HG03378 (cell line): ENCODE data around the gene PFN3.

Source experiments
- ATAC-seq: cut with Tn5 transposase; IDR thresholded peaks from one replicate; pipeline ENCODE4 v1.9.1; 2021; ENCODE audit warnings: mild to moderate bottlenecking, moderate library complexity; ENCODE audit not compliant: unreplicated experiment

The PFN3 gene

GRCh38 chr5:177399997-177400868, at the start of gene PFN3:
Gene PFN3, minus strand, starts transcription at chr5:177400661. Its CDS starts 85 bp downstream, at chr5:177400576.
- ATAC-seq = no peak

DNA sequence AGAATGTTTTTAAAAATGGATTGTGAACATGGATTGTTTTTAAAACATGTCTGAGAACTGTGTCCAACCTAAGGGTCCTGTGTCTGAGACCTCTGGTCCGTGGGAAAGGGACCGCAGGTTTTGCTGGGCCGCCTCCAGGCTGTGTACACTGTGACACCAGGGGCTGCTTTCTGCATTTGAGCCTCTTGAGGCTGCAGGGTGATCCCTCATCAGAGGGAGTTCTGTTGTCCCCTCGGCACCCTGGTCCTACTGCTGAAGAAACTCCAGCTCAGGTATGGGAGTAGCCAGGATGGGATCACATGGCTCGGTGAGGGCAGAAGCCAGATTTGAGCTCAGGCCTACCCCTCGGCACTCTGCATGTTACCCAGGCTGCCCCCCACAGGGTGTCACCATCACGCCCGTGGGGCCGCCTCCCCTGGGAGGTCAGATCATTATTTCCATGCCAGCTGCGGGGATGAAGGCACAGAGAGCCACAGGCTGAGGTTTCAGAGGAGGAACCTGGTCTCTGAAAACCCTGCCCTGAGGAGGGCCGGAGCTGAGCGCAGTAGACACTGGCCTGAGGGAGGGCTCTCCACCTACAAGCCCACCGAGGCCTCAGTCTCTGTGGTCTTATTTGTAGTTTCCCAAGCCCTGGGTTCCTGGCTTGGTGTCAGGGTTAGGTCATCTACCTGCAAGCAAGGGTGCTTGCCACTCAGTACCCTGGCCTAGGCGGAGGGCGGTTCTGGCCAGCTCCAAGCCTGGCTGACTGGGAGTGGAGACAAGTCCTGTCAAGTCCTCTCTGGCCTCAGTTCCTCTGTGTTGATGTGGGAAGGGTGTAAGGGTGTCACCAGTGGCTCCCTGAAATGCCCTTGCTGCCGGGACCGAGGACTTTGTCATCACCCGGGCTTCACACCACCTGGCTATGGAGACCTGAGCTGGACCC, 48.9 kb upstream of the PFN3 start:
- ATAC-seq = no peak

DNA sequence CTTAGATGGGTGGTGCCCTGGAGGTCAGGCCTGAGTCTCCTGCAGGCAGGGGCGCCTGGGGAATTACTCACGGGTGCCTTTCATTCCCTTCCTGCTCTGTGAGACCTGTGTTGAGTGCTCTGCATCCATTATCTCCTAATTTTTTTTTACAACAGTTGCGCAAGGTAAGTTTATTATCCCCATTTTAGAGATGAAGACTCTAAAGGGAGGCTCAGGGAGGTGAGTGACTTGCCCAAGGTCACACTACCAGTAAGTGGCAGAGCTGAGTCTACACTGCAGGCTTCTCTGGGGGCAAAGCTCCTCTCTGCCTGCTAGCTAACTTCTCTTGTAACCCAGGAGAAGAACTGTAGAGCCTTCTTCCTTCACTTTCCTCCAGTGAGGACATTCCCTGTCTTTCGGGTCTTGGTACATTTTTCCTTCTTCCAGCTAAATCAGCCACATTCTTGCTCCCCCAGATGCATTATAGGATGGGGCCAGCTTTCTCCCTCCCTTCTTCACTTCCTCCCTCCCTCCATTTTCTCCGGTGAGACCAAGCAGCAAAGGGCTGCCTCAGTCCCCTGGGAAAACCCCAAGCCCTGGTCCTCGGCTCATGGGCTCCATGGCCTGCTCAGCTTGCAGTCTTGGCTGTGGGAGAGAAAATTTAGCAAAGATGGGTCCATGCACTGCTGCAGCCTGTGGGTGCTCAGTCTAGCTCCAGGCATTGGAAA, 47.9 kb upstream of the PFN3 start:
- no peak for ATAC-seq

- ATAC-seq = no peak
Measured at GRCh38 chr5:177447611-177448243, 47.3 kb upstream of the PFN3 start.

- ATAC-seq = no peak
Measured at GRCh38 chr5:177447066-177447610, 46.7 kb upstream of the PFN3 start.

DNA sequence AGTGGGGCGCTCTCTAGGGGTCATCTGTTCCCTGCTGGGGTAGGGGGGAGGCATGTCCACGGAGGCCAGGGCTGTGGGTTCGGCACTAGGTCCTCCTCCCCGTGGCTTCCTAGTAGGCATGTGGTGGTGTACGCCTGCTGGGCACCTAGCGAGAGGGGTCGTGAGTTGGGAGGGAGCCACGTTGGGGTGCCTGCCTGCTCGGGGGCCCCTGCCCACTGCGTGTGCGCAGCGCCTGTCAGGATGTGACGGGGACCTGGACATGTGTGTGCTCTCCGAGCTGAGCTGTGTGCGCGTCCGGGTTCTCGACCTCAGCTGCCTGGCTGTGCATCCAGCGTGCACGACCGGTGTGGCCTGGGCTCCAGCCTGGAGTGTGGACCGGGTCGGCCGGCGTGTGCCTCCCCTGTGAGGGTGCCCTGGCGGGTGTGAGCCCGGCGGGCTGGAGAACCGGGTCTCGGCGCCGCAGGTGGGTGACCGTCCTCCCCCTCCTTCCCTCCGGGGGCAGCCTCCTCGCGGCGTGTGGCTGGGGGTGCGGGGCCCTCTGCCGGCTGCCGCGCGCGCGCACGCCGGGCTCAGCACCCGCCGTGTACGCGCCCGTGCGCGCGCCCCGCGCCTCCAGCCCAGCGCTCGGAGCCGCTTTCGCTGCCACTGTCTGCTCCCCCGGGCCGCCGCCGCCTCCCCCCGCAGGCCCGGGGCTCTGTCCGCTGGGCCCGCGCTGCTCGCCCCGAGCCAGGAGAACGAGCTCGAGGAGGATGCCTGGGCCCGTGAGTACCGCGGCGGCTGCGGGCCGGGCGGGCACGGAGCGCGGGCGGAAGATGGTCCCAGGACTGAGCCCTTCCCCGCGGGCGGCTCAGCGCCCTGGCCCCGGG, 46.0 kb upstream of the PFN3 start, which contains the start of gene PRR7:
Gene PRR7 (plus strand): TSS at position 615 of the 866 bp plus-strand sequence. CDS start 8,254 bp downstream, outside the sequence.
- no peak for ATAC-seq

DNA sequence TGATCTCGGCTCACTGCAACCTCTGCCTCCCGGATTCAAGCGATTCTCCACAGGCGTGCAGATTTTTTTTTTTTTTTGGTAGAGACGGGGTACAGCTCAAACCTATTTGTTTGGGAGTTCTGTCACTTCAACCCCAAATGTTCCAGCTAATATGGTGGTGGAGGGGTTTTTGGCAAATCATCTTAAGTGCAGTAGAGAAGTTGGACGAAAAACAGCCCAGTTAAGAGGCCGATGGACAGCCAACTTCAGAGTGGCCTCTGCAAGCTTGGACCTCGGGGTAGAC, 45.4 kb upstream of the PFN3 start:
- ATAC-seq = no peak

- ATAC-seq = no peak
Measured at GRCh38 chr5:177445052-177445916, 44.8 kb upstream of the PFN3 start.

- ATAC-seq = no peak
Measured at GRCh38 chr5:177444106-177445051, 43.9 kb upstream of the PFN3 start.

DNA sequence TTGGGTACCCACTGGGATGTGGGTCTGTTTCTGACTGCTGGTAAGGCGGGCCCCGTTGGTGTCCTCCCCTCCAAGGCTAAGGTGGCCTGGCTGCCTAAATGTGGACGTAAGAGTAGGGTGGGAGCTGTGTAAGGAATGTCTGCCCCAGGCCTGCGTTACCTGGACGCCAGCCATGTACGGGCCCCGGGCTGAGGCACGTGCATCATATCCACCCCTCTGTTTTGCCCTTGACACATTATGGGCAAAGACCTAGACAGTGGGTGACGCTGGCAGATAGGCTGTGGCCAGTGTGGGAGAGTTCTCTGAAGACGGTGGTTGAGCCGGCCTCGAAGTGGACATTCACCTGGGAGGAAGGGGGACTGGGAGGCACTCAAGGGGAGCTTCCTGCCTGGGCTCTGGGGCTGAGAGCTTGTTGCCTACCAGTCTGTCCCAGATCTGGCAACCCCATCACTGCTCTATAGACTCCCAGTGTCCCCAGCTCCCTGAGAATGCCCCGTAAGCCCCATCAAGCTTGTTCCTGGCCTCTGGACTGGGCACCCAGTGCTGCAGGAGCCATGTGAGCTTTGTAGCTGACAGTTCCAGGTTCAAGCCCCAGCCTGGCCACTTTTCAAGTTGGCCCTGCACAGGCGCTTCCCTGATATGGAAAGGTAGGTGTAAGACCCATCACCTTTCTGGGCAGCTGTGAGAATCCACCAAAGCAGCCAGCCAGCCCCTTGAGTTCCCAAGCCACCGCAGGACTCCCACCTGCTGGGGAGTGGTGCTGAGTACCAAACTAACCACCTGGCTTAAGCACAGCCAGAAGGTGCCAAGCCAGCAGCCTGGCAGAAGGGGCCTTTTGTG, 42.9 kb upstream of the PFN3 start:
- no peak for ATAC-seq

DNA sequence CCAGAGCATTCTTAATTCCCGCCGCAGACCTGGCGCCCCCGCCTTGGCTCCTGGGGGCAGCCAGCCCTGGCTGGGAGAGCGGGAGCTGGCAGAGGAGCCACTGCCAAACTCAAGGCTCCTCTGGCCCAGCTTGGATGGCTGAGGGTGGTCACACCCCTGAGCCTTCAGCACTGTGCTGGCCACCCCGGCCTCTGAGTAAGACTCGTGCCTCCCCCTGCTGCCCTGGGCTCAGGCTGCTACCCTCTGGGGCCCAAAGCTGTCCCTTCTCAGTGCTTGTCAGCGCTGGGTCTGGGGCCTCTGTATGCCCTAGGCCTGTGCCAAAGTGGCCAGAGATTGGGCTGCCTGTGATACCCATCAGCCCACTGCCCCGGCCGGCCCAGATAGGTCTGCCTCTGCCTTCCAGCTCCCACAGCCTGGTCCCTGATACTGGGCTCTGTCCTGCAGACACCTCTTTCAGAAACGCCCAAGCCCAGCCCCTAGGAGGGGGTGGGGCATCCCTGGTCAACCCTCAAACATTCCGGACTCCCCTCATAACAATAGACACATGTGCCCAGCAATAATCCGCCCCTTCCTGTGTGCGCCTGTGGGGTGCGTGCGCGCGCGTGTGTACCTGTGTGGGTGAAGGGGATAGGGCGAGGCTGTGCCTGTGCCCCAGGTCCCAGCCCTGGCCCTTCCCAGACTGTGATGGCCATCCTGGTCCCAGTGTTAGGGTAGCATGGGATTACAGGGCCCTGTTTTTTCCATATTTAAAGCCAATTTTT, 41.8 kb upstream of the PFN3 start:
- no peak for ATAC-seq

DNA sequence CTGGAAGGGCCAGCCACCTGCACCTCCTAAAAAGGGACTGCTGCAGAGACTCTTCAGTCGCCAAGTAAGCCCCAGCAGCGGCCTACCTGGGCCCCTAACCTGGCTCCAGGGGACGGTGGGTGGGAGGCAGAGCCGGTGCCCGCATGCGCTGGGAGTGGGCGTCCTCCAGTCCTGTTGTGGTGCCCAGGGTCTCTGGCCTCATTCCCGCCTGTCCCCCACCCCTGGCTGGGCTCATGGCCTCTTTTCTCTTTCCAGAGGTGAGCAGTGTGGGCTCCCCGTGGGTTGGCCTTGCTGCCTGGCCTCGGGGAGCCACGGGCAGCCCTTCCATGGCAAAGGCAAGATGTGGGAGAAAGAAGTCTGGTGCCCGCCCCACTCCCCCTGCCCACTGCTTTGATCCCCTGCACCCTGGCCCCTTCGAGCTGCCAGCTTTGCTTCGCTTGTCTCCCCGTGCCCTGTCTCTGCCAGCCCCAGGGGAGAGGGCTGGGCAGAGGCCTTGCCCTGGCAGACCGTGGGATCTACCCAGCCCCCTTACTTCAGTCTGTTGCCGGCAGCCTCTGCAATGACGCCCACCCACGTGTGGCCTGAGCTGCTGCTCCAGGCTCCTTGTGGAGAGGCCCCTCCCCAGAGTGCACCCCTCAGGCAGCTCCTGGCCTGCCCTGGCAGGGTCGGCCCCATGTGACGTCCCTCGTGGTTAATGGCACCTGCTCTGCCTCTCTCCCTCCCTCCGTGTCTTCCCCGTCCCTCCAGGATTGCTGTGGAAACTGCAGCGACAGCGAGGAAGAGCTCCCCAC, 40.7 kb upstream of the PFN3 start:
- no peak for ATAC-seq

DNA sequence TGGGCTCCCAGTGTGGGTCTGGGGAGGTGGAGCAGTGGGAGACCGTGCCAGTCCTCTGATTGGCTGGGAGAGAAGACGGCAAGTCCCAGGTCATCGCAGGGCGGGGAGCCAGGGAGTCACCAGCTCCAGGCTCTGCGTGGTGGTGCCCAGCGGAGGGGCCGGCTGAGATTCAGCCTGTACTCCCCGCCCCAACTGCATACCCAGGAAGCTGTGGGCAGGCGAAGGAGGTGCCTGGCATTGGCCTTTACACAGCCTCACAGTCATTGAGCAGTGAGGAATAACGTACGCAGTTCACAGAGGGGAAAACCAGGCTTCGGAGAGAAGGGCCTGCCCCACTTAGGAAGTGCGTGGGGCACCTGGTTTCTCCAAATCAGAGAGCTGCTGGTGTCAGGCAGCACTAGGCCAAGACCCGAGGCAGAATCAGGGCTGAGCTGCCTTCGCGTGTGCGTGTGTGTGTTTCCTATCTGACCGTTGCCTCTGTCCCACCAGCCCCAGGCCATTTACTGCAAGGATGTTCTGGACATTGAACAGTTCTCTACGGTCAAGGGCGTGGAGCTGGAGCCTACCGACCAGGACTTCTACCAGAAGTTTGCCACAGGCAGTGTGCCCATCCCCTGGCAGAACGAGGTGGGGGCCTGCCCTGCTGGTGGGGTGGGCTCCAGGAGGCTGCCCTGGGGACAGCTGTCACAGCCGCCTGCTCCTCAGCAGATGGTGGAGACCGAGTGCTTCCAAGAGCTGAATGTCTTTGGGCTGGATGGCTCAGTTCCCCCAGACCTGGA, 39.9 kb upstream of the PFN3 start:
- no peak for ATAC-seq

- no peak for ATAC-seq
Measured at GRCh38 chr5:177439518-177440053, 39.1 kb upstream of the PFN3 start.
